Upper lobe of left lung (tissue), 4 donors: ENCODE measurements around the gene SOX21.

Source experiments
- CTCF ChIP-seq, 6 experiments: fragments of 450-650 bp in 4 of 6; fragments of 200-600 bp in 2 of 6; sonication (generic) in 2 of 6; IDR thresholded peaks; one replicate each; pipeline ENCODE4 v1.5.1; 2016 to 2019; ENCODE audit warnings: antibody characterized with exemption in 6 of 6
- POLR2A ChIP-seq, 4 donors: fragments of 450-650 bp; IDR thresholded peaks; one replicate each; pipeline ENCODE4 v1.5.1; 2016 to 2017; ENCODE audit warnings: antibody characterized with exemption in 4 of 4, mild to moderate bottlenecking in 2 of 4

- TF ChIP-seq CTCF (IDR thresholded peaks at IDR 0.05): no peak
- TF ChIP-seq POLR2A (IDR thresholded peaks at IDR 0.05): no peak
Measured at GRCh38 chr13:94722609-94723345, 10.4 kb upstream of the SOX21 start.
